ENCODE data around the gene UST. TPM values are rescaled to one million over a fixed set of nuclear protein-coding genes. Genes with fewer than 3 reads are reported as not detected.

Gene UST
- polyA plus RNA-seq, 1 donor (not counting 4 experiments of a cell fraction or from before 2014, with no cell fraction given) = 6.1 TPM

GRCh38 chr6:149046822-149047246 is 300.0 kb downstream of the UST start:
- no peak for FAIRE-seq
- no peak for TF ChIP-seq EZH2 (IDR thresholded peaks at IDR 0.05; ENCODE audit: low read length)
- TF ChIP-seq, protein P1, sequence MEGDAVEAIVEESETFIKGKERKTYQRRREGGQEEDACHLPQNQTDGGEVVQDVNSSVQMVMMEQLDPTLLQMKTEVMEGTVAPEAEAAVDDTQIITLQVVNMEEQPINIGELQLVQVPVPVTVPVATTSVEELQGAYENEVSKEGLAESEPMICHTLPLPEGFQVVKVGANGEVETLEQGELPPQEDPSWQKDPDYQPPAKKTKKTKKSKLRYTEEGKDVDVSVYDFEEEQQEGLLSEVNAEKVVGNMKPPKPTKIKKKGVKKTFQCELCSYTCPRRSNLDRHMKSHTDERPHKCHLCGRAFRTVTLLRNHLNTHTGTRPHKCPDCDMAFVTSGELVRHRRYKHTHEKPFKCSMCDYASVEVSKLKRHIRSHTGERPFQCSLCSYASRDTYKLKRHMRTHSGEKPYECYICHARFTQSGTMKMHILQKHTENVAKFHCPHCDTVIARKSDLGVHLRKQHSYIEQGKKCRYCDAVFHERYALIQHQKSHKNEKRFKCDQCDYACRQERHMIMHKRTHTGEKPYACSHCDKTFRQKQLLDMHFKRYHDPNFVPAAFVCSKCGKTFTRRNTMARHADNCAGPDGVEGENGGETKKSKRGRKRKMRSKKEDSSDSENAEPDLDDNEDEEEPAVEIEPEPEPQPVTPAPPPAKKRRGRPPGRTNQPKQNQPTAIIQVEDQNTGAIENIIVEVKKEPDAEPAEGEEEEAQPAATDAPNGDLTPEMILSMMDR (optimal IDR thresholded peaks at IDR 0.05 in 1 of 3, IDR thresholded peaks at IDR 0.05 in 1 of 3, conservative IDR thresholded peaks at IDR 0.05 in 1 of 3; ENCODE audit: extremely low read depth in 1 of 3, insufficient read depth in 2 of 3, low read length in 3 of 3) = no peak

GRCh38 chr6:149049230-149049629 is 302.4 kb downstream of the UST start:
- DNase-seq (ENCODE audit: low read depth, low spot score) = no peak
- H2AFZ ChIP-seq (ENCODE audit: control insufficient read depth, low read length) = no peak overlapping the region

More at GRCh38 chr6:149046822-149047246, 300.0 kb downstream of the UST start:
- no peaks in the 10 kb centered on the region for H3K79me2 ChIP-seq (ENCODE audit: control insufficient read depth, insufficient read depth, low read length)
- peaks cover 20% of the 10 kb centered on the region for H3K4me1 ChIP-seq (ENCODE audit: control insufficient read depth, extremely low read depth, insufficient read depth, low read length)
- dilution Hi-C loops (cut with MboI; ENCODE audit: extremely low pct_ligation_motif_present, low sequenced_read_pairs) = loop anchor here (25.0 kb wide), 1 partner anchor 465 kb away; no protein-coding TSS in a partner anchor
- no peak overlapping the region for H3K9ac ChIP-seq (ENCODE audit: control insufficient read depth, extremely low read depth, insufficient read depth, low read length)
- H3K27me3 ChIP-seq (ENCODE audit: control insufficient read depth, extremely low read depth, insufficient read depth, low read length) = no peaks in the 10 kb centered on the region
- no peaks in the 10 kb centered on the region for H3K36me3 ChIP-seq (ENCODE audit: control insufficient read depth in 2 of 2, extremely low read depth in 1 of 2, insufficient read depth in 2 of 2, low read length in 2 of 2)
- no peak overlapping the region for H3K4me3 ChIP-seq (ENCODE audit: control insufficient read depth in 2 of 3, extremely low read depth in 1 of 3, insufficient read depth in 2 of 3, low read depth in 1 of 3, low read length in 3 of 3)
- no peaks in the 10 kb centered on the region for H3K9me3 ChIP-seq (ENCODE audit: control insufficient read depth, low read depth, low read length)
- H3K4me2 ChIP-seq (ENCODE audit: control insufficient read depth, extremely low read depth, insufficient read depth, low read depth, low read length) = no peak overlapping the region
- no peak overlapping the region for H3K27ac ChIP-seq (ENCODE audit: control insufficient read depth, insufficient read depth, low read length)
- DNase-seq (ENCODE audit: low read depth, low spot score) = no peak
- H2AFZ ChIP-seq (ENCODE audit: control insufficient read depth, low read length) = no peak overlapping the region
- no peaks in the 10 kb centered on the region for H4K20me1 ChIP-seq (ENCODE audit: control insufficient read depth, extremely low read depth, insufficient read depth, low read length)
- no peaks in the 10 kb centered on the region for H3K9me1 ChIP-seq (ENCODE audit: control insufficient read depth, extremely low read depth, insufficient read depth, low read length)

More at GRCh38 chr6:149049230-149049629, 302.4 kb downstream of the UST start:
- dilution Hi-C loops (cut with MboI; ENCODE audit: extremely low pct_ligation_motif_present, low sequenced_read_pairs) = loop anchor here (25.0 kb wide), 1 partner anchor 463 kb away; no protein-coding TSS in a partner anchor
- Histone ChIP-seq H3K4me2 (ENCODE audit: control insufficient read depth, extremely low read depth, insufficient read depth, low read depth, low read length) (peak overlapping the region; percentile 65), H3K27ac (ENCODE audit: control insufficient read depth, insufficient read depth, low read length) (no peak overlapping the region), H3K36me3 (ENCODE audit: control insufficient read depth in 2 of 2, extremely low read depth in 1 of 2, insufficient read depth in 2 of 2, low read length in 2 of 2) (no peaks in the 10 kb centered on the region), H4K20me1 (ENCODE audit: control insufficient read depth, extremely low read depth, insufficient read depth, low read length) (no peaks in the 10 kb centered on the region), H3K9me3 (ENCODE audit: control insufficient read depth, low read depth, low read length) (no peaks in the 10 kb centered on the region), H3K9ac (ENCODE audit: control insufficient read depth, extremely low read depth, insufficient read depth, low read length) (no peak overlapping the region), H3K4me3 (ENCODE audit: control insufficient read depth in 2 of 3, extremely low read depth in 1 of 3, insufficient read depth in 2 of 3, low read depth in 1 of 3, low read length in 3 of 3) (no peak overlapping the region), H3K4me1 (ENCODE audit: control insufficient read depth, extremely low read depth, insufficient read depth, low read length) (peaks cover 20% of the 10 kb centered on the region), H3K9me1 (ENCODE audit: control insufficient read depth, extremely low read depth, insufficient read depth, low read length) (no peaks in the 10 kb centered on the region), H3K27me3 (ENCODE audit: control insufficient read depth, extremely low read depth, insufficient read depth, low read length) (no peaks in the 10 kb centered on the region), H3K79me2 (ENCODE audit: control insufficient read depth, insufficient read depth, low read length) (no peaks in the 10 kb centered on the region)
- FAIRE-seq = no peak
- TF ChIP-seq, protein P1 (optimal IDR thresholded peaks at IDR 0.05 in 1 of 3, IDR thresholded peaks at IDR 0.05 in 1 of 3, conservative IDR thresholded peaks at IDR 0.05 in 1 of 3; ENCODE audit: extremely low read depth in 1 of 3, insufficient read depth in 2 of 3, low read length in 3 of 3) = no peak
- no peak for TF ChIP-seq EZH2 (IDR thresholded peaks at IDR 0.05; ENCODE audit: low read length)
